NCI-H774 (cell line): Measurements from ENCODE around the gene ALDOB.

ENCODE experiments used
- DNase-seq: peaks from one replicate; lab custom pipeline; 2025; lab: John Stamatoyannopoulos, UW

The ALDOB gene

DNA sequence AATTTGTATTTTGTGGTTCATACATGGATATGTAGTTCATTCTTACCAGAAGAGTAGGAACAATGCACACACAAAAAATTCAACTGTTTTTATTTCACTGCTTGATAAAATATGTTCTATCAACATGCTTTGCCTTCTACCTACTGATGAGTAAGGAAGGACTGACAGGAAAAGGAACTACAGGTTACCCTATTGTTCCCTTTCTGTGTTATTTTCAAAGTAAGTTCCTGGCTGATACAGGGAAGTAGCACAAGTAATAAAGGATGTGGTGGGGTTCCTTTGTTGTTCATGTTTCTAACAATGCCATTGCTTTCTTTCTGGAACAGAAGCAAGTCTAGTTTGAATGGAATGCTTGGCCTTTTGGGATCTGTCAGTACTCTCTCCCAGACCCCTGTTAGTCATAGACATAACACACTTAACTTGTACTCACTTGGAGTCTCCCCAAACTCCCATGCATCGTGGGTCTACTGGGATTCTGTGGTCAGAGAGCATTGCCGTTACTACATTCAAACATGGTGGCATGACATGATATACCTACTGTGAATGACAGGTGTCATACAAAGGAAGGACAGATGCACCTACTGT is 20.2 kb upstream of the ALDOB start:
- DNase-seq, result no peak

DNA sequence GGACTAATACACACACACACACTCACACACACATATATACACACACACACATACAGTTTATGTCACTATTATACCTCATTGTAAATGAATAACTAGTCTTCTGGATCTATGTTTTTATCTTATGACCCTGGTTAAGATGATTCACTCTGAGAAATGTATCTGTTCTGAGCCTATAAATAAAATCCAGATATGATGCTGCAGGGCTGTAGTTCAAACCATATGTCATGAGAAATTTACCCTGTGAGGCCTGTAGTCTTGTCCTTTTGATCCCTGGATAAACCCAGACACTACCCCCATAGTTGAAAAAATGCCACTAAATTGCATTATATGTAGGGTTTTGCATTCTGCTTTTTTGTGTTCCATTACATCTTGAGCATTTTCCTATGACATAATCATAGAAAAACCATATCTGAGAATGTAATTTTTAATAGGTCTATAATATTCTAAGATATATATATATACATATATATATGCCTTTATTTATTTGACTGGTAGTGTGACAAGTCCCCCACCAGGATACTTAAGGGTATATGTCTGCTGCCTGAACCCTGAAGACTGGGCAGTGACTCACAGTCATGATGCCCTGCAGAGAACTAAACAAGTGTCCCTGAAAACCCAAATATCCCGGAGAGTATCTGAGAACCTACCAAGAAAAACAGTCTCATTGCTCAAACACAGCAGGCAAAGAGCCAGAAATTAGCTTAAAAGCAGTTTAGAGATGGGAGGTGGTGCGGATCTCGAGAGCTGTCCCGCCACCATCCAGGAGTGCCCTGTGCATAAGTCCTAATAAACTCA is 18.4 kb upstream of the ALDOB start:
- DNase-seq, result no peak

DNA sequence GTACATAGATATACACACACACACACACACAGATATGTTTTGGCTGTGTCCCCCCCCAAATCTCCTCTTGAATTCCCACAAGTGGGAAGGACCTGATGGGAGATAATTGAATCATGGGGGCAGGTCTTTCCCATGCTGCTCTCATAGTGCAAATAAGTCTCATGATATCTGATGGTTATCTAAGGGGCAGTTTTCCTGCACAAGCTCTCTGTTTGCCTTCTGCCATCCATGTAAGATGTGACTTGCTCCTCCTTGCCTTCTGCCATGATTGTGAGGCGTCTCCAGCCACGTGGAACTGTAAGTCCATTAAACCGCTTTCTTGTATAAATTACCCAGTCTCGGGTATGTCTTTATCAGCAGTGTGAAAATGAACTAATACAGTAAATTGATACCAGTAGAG is 15.9 kb upstream of the ALDOB start:
- no peak for DNase-seq

DNA sequence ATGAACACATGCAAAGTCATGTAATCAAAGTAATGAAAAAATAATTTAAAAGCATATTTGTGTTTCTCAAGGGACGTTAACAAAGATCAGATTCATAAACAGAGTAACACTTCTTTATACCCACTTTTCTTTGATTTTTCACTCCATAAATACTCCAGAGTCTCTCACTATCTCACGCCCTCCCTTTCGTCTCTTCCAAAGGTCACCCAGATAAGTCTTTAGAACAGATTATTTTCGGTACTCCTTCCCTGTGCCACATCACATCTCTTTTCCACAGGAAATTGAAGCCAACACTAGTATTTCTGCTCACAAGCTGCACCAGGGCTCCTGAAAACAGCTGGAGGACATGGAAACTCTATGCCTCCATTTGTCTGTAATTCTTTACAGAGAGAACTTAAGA is 15.4 kb upstream of the ALDOB start:
- no peak for DNase-seq

GRCh38 chr9:101449071-101449721 is 13.6 kb upstream of the ALDOB start:
- DNase-seq, result peak; percentile 86

- DNase-seq, result no peak
Observed at GRCh38 chr9:101448680-101449070, 13.1 kb upstream of the ALDOB start.

DNA sequence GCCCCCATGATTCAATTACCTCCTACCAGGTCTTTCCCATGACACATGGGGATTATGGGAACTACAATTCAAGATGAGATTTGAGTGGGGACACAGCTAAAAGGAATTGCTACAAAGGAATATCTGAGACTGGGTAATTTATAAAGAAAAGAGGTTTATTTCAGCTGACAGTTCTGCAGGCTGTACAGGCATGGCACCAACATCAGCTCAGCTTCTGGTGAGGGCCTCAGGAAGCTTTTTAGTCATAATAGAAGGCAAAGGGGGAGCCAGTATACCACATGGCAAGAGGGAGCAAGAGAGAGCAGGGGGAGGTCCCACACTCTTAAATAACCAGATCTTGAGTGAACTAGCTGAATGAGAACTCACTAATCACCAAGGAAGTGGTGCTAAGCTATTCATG is 11.2 kb upstream of the ALDOB start:
- no peak for DNase-seq

GRCh38 chr9:101445353-101446029 is 9.9 kb upstream of the ALDOB start:
- DNase-seq, result no peak

DNA sequence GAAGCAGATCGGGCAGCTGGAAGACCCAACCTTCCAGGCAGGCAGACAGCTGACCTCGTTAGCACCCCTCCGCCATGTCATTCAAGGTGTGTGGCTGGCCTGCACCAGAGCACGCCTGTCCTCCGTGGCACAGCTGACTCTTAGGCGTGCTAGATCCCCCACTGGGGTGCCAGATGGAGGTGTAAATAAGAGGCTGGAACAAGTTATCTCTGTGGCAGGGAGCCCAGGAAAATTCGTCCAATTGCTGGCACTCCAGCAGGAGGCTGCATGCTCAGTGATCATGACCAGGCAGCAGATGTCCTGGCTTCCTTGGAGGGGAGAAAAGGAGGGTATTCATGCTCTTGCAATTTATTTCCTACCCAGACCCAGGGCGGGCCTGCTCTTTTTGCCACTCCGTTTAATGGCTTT is 7.8 kb upstream of the ALDOB start:
- DNase-seq, result peak; percentile 35

- DNase-seq, result no peak
Observed at GRCh38 chr9:101442736-101443135, 7.2 kb upstream of the ALDOB start.

GRCh38 chr9:101442318-101442717 is 6.7 kb upstream of the ALDOB start:
- no peak for DNase-seq

- DNase-seq, result no peak
Observed at GRCh38 chr9:101440714-101441230, 5.2 kb upstream of the ALDOB start.

- no peak for DNase-seq
Observed at GRCh38 chr9:101438523-101438922, 2.9 kb upstream of the ALDOB start.

- no peak for DNase-seq
Observed at GRCh38 chr9:101437806-101438232, 2.2 kb upstream of the ALDOB start.

DNA sequence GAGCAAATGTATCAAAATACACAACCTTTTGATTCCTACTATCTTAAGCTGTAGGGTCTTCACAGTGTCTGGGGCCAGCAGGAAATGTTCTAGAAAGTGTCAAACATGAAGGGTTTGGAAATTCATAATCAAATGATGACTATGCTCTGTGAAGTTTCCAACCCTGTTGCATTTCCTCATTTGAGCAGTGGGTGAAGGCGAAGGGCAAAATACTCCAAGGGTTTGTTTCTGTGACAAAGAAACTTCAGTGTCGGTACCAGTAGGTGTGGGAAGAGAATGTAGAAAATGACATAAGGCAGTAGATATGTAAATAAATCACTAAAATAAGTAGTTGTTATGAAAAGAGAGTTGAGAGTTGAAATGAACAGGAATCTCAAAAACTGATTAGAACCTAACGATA is 576 bp downstream of the ALDOB start:
- DNase-seq, result no peak

DNA sequence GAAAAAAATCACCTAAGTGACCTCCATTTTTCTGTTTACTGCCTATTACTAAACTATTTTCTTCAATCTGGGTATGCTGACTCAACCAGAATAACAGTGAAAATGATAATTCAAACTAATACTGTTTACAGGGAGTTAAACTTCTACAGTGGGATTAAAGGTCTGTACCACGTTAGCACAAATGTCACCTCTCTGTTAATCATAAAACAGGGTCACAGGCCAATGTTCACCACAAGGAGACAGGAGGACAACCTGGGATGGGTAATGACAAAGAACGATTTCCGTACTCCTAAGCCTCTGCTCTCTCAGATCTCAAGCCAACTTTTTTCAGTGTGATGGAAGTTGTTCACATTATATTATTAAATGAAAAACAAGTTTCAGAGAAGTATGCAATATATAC is 2.3 kb downstream of the ALDOB start:
- no peak for DNase-seq

GRCh38 chr9:101432740-101433139 is 2.8 kb downstream of the ALDOB start:
- DNase-seq, result no peak

- no peak for DNase-seq
Observed at GRCh38 chr9:101432171-101432570, 3.4 kb downstream of the ALDOB start.

DNA sequence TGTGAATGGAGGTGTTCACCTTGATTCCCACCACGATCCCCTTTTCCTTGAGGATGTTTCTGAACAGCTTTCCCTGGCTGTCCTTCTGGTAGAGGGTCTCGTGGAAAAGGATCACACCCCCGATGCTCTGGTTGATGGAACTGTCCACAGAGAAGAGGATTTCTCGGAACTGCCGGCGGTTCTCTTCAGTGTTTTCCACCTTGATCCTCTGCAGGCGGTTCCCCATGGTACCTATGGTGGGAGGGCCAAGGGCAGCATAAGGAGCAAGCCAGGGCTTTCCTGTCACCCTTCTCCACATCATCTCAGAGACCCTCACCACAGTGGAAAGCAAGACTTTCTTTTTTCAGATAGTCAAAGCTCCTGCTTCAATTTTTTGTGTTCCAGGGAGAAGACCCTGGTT is 5.8 kb downstream of the ALDOB start:
- no peak for DNase-seq

DNA sequence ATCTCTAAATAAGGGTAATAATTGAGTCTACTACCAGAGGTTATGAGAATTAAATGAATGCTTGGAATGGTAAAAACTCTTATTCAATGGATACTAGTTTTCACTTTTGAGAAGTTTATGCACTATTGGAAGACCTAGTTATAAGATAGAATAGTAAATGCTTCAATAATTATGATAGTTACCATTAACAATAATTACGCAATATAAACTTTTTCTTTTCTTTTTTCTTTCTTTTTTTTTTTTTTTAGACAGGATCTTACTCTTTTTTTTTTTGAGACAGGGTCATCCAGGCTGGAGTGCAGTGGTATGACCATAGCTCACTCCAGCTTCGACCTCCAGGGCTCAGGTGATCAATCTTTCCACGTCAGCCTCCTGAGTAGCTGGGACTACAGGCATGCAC is 6.7 kb downstream of the ALDOB start:
- DNase-seq, result no peak

GRCh38 chr9:101427957-101428655 is 7.5 kb downstream of the ALDOB start:
- DNase-seq, result no peak

- DNase-seq, result no peak
Observed at GRCh38 chr9:101427358-101427757, 8.2 kb downstream of the ALDOB start.
